CD4-positive, alpha-beta memory T cell (primary cell): ENCODE data around the gene FKBP8. TPM values are rescaled to one million over a fixed set of nuclear protein-coding genes. Genes with fewer than 3 reads are reported as not detected.
"Not testable (repeated sequence)": the region's sequence is repeated elsewhere in the genome, so short reads cannot be mapped to it uniquely, and the experiment has no call there.

ENCODE experiments used
- CTCF ChIA-PET: fragments of 350-600 bp; sonication (Branson Sonifier 250); formaldehyde crosslinking; loops from one replicate; lab custom pipeline; 2021; ENCODE audit warnings: inconsistent platforms; ENCODE audit not compliant: partially characterized antibody; lab: Charles Lee
- POLR2A ChIA-PET: fragments of 350-600 bp; sonication (Branson Sonifier 250); formaldehyde crosslinking; loops from one replicate; lab custom pipeline; 2021; ENCODE audit not compliant: partially characterized antibody; lab: Charles Lee
- DNase-seq, 5 donors: peaks; one replicate each; pipeline versions ENCODE4 v3.0.0 to v3.0.0-alpha.2; 2020 to 2022; ENCODE audit warnings: mixed read lengths in 1 of 5
- H3K27ac ChIP-seq: one replicate; pipeline ENCODE4 v1.7.0; 2013; ENCODE audit warnings: low read depth, low read length
- H3K27me3 ChIP-seq: 2 replicates; pipeline ENCODE4 v1.7.0; 2013; ENCODE audit warnings: mild to moderate bottlenecking, low read length, moderate library complexity; ENCODE audit not compliant: insufficient read depth
- H3K36me3 ChIP-seq: 2 replicates; pipeline ENCODE4 v1.7.0; 2013; ENCODE audit warnings: mild to moderate bottlenecking, low read length, moderate library complexity; ENCODE audit not compliant: insufficient read depth
- H3K4me1 ChIP-seq: 2 replicates; pipeline ENCODE4 v1.7.0; 2013; ENCODE audit warnings: mild to moderate bottlenecking, low read length, moderate library complexity; ENCODE audit not compliant: insufficient read depth
- H3K4me3 ChIP-seq, 2 donors: one replicate each; pipeline ENCODE4 v1.7.0; 2013; ENCODE audit warnings: low read length in 2 of 2, mild to moderate bottlenecking in 1 of 2
- H3K9me3 ChIP-seq, 2 donors: one replicate each; pipeline ENCODE4 v1.7.0; 2013; ENCODE audit warnings: low read length in 2 of 2, control low read depth in 1 of 2; ENCODE audit not compliant: control insufficient read depth in 1 of 2
- H3K27ac Mint-ChIP-seq, 7 donors: one replicate each; pipeline ENCODE4 v1.8.0; 2020 to 2021; ENCODE audit warnings: mixed read lengths in 7 of 7, mild to moderate bottlenecking in 6 of 7, inconsistent platforms in 3 of 7, moderate library complexity in 3 of 7
- H3K27me3 Mint-ChIP-seq, 2 donors: one replicate each; pipeline ENCODE4 v1.8.0; 2020 to 2021; ENCODE audit warnings: mixed read lengths in 2 of 2
- H3K36me3 Mint-ChIP-seq, 2 donors: one replicate each; pipeline ENCODE4 v1.8.0; 2020 to 2021; ENCODE audit warnings: mixed read lengths in 2 of 2, inconsistent platforms in 1 of 2, mild to moderate bottlenecking in 1 of 2
- H3K4me1 Mint-ChIP-seq, 4 donors: one replicate each; pipeline ENCODE4 v1.8.0; 2020 to 2021; ENCODE audit warnings: mixed read lengths in 4 of 4, mild to moderate bottlenecking in 1 of 4
- H3K4me3 Mint-ChIP-seq, 8 donors: one replicate each; pipeline ENCODE4 v1.8.0; 2020 to 2021; ENCODE audit warnings: mixed read lengths in 8 of 8, mild to moderate bottlenecking in 7 of 8, moderate library complexity in 6 of 8, inconsistent platforms in 3 of 8
- H3K9me3 Mint-ChIP-seq, 8 donors: one replicate each; pipeline ENCODE4 v1.8.0; 2020 to 2021; ENCODE audit warnings: mixed read lengths in 8 of 8, mild to moderate bottlenecking in 5 of 8, inconsistent platforms in 3 of 8, moderate library complexity in 1 of 8
- intact Hi-C: fragments of 100-400 bp; cut with micrococcal nuclease; formaldehyde crosslinking; loops from one replicate; pipeline ENCODE4 v1.15.1; 2023
- polyA plus RNA-seq, 2 donors: library from polyadenylated mRNA; unstranded; fragments of 300-500 nt; fragmentation: Illumina TruSeq; gene quantifications; one replicate each; pipeline ENCODE4 v1.2.3, GENCODE V29; 2021
- total RNA-seq, 2 experiments: library from RNA; stranded (reverse); gene quantifications; one replicate each; pipeline ENCODE4 v1.2.3, GENCODE V29; 2021

The FKBP8 gene
- total and polyA plus RNA-seq, 4 experiments from 2014 or later, result 82.4 to 249 (median 181) TPM

GRCh38 chr19:18522862-18523440 is 20.4 kb downstream of the FKBP8 start:
- Mint-ChIP-seq H3K27ac (peak overlapping the region; percentile 94 to 99 (median 97)), H3K4me1 (peaks cover 6 to 33% (median 18%) of the 10 kb centered on the region in 4 donors), H3K36me3 (peaks cover 0 to 14% of the 10 kb centered on the region in 2 donors), H3K4me3 (peak overlapping the region in 7 of 8 donors; percentile 16 to 96 (median 93))
- H3K27me3 Mint-ChIP-seq, H3K9me3 ChIP-seq, H3K9me3 Mint-ChIP-seq, H3K27me3 ChIP-seq, H3K36me3 ChIP-seq: not testable (repeated sequence)
- intact Hi-C loops, result loop anchor here (1.0 kb wide), 6 partner anchors 21 to 396 kb away; partner anchors contain the start of genes COPE, DDX49, KXD1 and UBA52
- peak overlapping the region in 1 of 2 donors; percentile 32 for H3K4me3 ChIP-seq
- POLR2A ChIA-PET, result interaction anchor here (0.6 to 8.1 kb wide), 17 partner anchors 9 to 396 kb away, joined by 3 to 83 read pairs (median 10); partner anchors contain the start of genes COPE, DDX49, FKBP8 and KXD1
- DNase-seq, result peak in 1 of 5 donors; percentile 14
- CTCF ChIA-PET, result interaction anchor here (0.7 to 8.0 kb wide), 8 partner anchors 14 to 324 kb away, joined by 3 to 131 read pairs (median 14); partner anchors contain the start of gene REX1BD
- peak overlapping the region; percentile 65 for H3K27ac ChIP-seq
- H3K4me1 ChIP-seq, result peaks cover 29% of the 10 kb centered on the region

DNA sequence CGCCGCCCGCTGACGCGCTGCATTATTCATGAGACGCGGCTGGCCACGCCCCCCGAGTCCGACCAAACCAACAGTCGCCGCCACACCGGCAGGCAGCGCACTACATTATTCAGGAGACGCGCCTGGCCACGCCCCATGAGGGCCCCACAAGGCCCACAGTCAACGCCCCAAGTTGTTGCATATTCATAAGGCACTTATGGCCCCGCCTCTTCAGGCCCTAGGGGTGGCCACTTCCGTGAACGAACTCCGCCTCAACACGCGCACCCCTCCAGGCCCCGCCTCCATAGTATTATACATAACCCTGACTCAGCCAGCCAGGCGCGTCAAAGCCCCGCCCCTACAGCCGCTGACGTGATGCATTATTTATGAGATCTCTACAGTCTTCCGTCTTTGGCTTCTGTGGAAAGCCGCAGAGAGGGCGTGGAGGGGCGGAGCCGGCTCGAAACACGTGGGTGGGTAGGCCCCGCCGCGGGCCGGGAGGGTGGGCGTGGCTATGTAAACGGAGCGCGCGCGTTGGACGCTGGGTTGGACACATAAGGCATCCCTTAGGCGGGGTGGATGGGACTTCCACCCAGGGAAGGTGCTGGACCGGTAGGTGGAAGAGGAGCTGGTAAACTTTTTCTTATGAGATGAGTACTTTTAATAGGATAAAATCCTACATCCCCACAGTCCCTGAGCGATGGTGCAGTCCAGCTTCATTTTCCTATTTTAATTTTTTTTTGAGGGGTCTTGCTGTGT is 21.1 kb downstream of the FKBP8 start:
- Mint-ChIP-seq H3K9me3 (peaks cover 0 to 1% (median 0%) of the 10 kb centered on the region in 8 donors), H3K27ac (peak overlapping the region; percentile 94 to 99 (median 97)), H3K4me3 (peak overlapping the region; percentile 93 to 99 (median 96)), H3K36me3 (peaks cover 0 to 14% of the 10 kb centered on the region in 2 donors), H3K27me3 (no peaks in the 10 kb centered on the region), H3K4me1 (peaks cover 6 to 34% (median 21%) of the 10 kb centered on the region in 4 donors)
- H3K27ac ChIP-seq, result peak overlapping the region; percentile 96
- intact Hi-C loops, result loop anchor here (1.0 kb wide), 6 partner anchors 22 to 397 kb away; partner anchors contain the start of genes COPE, DDX49, KXD1 and UBA52
- ChIA-PET CTCF (interaction anchor here (0.7 to 8.0 kb wide), 10 partner anchors 15 to 325 kb away, joined by 3 to 131 read pairs (median 24); partner anchors contain the start of genes KXD1 and REX1BD), POLR2A (interaction anchor here (0.6 to 8.1 kb wide), 31 partner anchors 10 to 397 kb away, joined by 3 to 83 read pairs (median 6); partner anchors contain the start of genes COPE, DDX49, FKBP8 and KXD1)
- no peaks in the 10 kb centered on the region for H3K36me3 ChIP-seq
- no peaks in the 10 kb centered on the region for H3K9me3 ChIP-seq
- peaks cover 30% of the 10 kb centered on the region for H3K4me1 ChIP-seq
- DNase-seq, result peak; percentile 100
- H3K27me3 ChIP-seq, result no peaks in the 10 kb centered on the region
- peak overlapping the region in 1 of 2 donors; percentile 96 for H3K4me3 ChIP-seq

DNA sequence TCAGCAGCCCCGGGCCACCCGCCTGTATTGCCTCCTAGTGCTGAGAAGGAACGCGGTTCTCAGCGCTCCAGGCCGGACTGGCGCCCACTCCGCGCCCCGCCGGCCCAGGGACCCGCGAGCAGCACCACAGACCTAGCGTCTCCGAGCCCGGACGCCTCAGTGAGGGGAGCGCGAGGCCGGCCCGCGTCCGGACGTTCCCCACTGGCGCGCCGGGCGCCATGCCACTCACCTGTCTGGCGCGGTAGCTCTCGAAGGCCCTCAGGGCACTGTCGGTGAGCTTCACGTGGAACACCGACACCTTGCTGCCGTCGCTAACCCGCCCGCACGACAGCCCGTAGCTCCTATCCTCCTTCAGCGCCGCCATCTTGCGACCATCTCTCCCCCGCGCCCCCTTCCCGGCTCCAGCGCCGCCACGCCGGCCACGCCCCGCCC is 21.7 kb downstream of the FKBP8 start, which contains the start of gene ELL:
Gene ELL (minus strand): TSS at position 379 of the 432 bp plus-strand sequence. CDS start 15 bp downstream, at position 364.
- peaks cover 0 to 14% of the 10 kb centered on the region in 2 donors for H3K36me3 Mint-ChIP-seq
- POLR2A ChIA-PET, result interaction anchor here (0.6 to 8.1 kb wide), 31 partner anchors 10 to 398 kb away, joined by 3 to 83 read pairs (median 6); partner anchors contain the start of genes COPE, DDX49, FKBP8 and JUND
- H3K9me3 Mint-ChIP-seq, result peaks cover 0 to 1% (median 0%) of the 10 kb centered on the region in 8 donors
- peak within 1 kb of the TSS; percentile 94 to 99 (median 98) for H3K27ac Mint-ChIP-seq
- no peaks in the 10 kb centered on the region for H3K27me3 ChIP-seq
- H3K4me1 Mint-ChIP-seq, result peaks cover 9 to 39% (median 23%) of the 10 kb centered on the region in 4 donors
- H3K27me3 Mint-ChIP-seq, result no peaks in the 10 kb centered on the region
- peak within 1 kb of the TSS; percentile 88 to 96 for H3K4me3 ChIP-seq
- CTCF ChIA-PET, result interaction anchor here (1.3 to 8.0 kb wide), 12 partner anchors 12 to 395 kb away, joined by 3 to 131 read pairs (median 28); partner anchors contain the start of genes KXD1, REX1BD and UBA52
- no peaks in the 10 kb centered on the region for H3K36me3 ChIP-seq
- peak within 1 kb of the TSS; percentile 96 for H3K27ac ChIP-seq
- peak within 1 kb of the TSS; percentile 93 to 100 (median 98) for H3K4me3 Mint-ChIP-seq
- H3K9me3 ChIP-seq, result no peaks in the 10 kb centered on the region
- peaks cover 36% of the 10 kb centered on the region for H3K4me1 ChIP-seq
- intact Hi-C loops, result loop anchor here (1.0 to 2.0 kb wide), 7 partner anchors 15 to 398 kb away; partner anchors contain the start of genes COPE, DDX49, KXD1 and UBA52
- no peak for DNase-seq

DNA sequence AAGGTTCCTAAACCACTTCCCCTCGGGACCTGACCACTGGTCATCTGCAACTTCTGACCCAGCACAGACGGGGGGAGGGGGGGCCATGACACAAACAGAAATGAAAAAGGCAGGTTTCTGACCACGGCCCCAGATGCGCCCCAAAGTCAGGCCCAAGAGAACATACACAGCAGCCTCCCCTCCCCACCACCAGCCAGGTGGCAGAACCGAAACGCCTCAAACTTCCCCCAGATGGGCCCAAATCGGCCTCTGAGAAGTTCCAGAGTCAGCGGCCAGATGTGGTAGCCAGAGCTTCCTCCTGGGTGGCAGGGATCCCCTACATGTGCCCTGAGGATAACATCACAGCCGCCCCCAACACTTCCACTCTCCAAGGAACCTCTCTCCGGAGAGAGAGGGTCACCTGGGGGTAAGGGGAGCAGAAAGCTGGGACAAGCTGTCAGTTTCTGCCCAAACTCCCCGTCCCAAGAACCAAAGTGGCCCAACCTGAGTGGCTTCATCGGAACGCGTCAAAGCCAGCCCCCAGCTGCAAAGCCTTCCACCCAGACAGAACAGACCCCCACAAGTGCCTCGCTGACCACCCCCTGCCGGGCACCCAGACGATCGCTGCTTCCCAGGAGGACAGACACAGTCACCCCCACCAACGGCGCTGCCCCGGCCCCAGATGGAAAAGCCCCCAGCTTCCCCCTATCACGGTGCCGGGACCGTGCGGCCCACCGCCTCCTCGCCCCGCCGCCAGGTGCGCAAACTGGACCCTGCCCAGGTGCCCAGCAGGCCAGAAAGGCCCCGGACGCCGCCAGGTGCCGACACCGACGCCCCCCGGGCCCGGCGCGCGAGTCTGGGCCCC is 22.3 kb downstream of the FKBP8 start:
- Histone ChIP-seq H3K9me3 (no peaks in the 10 kb centered on the region), H3K36me3 (no peaks in the 10 kb centered on the region), H3K4me3 (peak overlapping the region; percentile 88 to 96), H3K27ac (peak overlapping the region; percentile 96), H3K27me3 (no peaks in the 10 kb centered on the region), H3K4me1 (peaks cover 43% of the 10 kb centered on the region)
- peak in 4 of 5 donors; percentile 20 to 56 (median 25) for DNase-seq
- Mint-ChIP-seq H3K9me3 (peaks cover 0 to 1% (median 0%) of the 10 kb centered on the region in 8 donors), H3K36me3 (peaks cover 0 to 17% of the 10 kb centered on the region in 2 donors), H3K4me1 (peaks cover 12 to 45% (median 30%) of the 10 kb centered on the region in 4 donors), H3K4me3 (peak overlapping the region; percentile 92 to 100 (median 98)), H3K27ac (peak overlapping the region; percentile 94 to 99 (median 96)), H3K27me3 (no peaks in the 10 kb centered on the region)
- intact Hi-C loops, result loop anchor here (1.0 to 2.0 kb wide), 3 partner anchors 14 to 326 kb away; no protein-coding TSS in a partner anchor
- POLR2A ChIA-PET, result interaction anchor here (0.6 to 8.1 kb wide), 30 partner anchors 9 to 398 kb away, joined by 3 to 83 read pairs (median 6); partner anchors contain the start of genes COPE, DDX49, FKBP8 and JUND
- CTCF ChIA-PET, result interaction anchor here (1.1 to 8.0 kb wide), 23 partner anchors 12 to 395 kb away, joined by 3 to 131 read pairs (median 8); partner anchors contain the start of genes KXD1, REX1BD and UBA52

- H3K4me3 ChIP-seq, result peak overlapping the region; percentile 88 to 96
- intact Hi-C loops, result loop anchor here (1.0 to 2.0 kb wide), 3 partner anchors 13 to 327 kb away; no protein-coding TSS in a partner anchor
- peak overlapping the region; percentile 96 for H3K27ac ChIP-seq
- Mint-ChIP-seq H3K27ac (peak overlapping the region; percentile 94 to 99 (median 96)), H3K4me1 (peaks cover 16 to 54% (median 37%) of the 10 kb centered on the region in 4 donors), H3K27me3 (no peaks in the 10 kb centered on the region), H3K9me3 (peaks cover 0 to 1% (median 0%) of the 10 kb centered on the region in 8 donors), H3K4me3 (peak overlapping the region; percentile 92 to 100 (median 98)), H3K36me3 (peaks cover 0 to 17% of the 10 kb centered on the region in 2 donors)
- H3K4me1 ChIP-seq, result peaks cover 51% of the 10 kb centered on the region
- CTCF ChIA-PET, result interaction anchor here (0.7 to 8.0 kb wide), 34 partner anchors 11 to 396 kb away, joined by 3 to 131 read pairs (median 5); partner anchors contain the start of genes FKBP8, KXD1, REX1BD and UBA52
- H3K9me3 ChIP-seq, result no peaks in the 10 kb centered on the region
- DNase-seq, result peak; percentile 62 to 69 (median 64)
- no peaks in the 10 kb centered on the region for H3K27me3 ChIP-seq
- POLR2A ChIA-PET, result interaction anchor here (0.7 to 8.1 kb wide), 20 partner anchors 14 to 324 kb away, joined by 3 to 83 read pairs (median 10); partner anchors contain the start of genes FKBP8, JUND, KXD1 and REX1BD
- H3K36me3 ChIP-seq, result no peaks in the 10 kb centered on the region
Observed at GRCh38 chr19:18519962-18520847, 23.2 kb downstream of the FKBP8 start.
